ENCODE results near the gene IP6K1.
A peak's percentile ranks its signal among the peaks of the same experiment; 100 is the strongest.

The IP6K1 gene

GRCh38 chr3:49729966-49730609 is 56.3 kb downstream of the IP6K1 start:
- no peak for DNase-seq (ENCODE audit: low read depth)
- H3K4me3 ChIP-seq (ENCODE audit: low read depth, low read length), result no peak overlapping the region

GRCh38 chr3:49727924-49728361 is 58.4 kb downstream of the IP6K1 start:
- DNase-seq (ENCODE audit: low read depth), result no peak
- no peak overlapping the region for H3K4me3 ChIP-seq (ENCODE audit: low read depth, low read length)

GRCh38 chr3:49727154-49727923 is 59.0 kb downstream of the IP6K1 start:
- DNase-seq (ENCODE audit: low read depth), result no peak
- H3K4me3 ChIP-seq (ENCODE audit: low read depth, low read length), result no peak overlapping the region

GRCh38 chr3:49725906-49726681 is 60.2 kb downstream of the IP6K1 start:
- no peak overlapping the region for H3K4me3 ChIP-seq (ENCODE audit: low read depth, low read length)
- no peak for DNase-seq (ENCODE audit: low read depth)

GRCh38 chr3:49724586-49724985 is 61.8 kb downstream of the IP6K1 start:
- H3K4me3 ChIP-seq (ENCODE audit: low read depth, low read length), result peak overlapping the region; percentile 99
- no peak for DNase-seq (ENCODE audit: low read depth)

GRCh38 chr3:49723628-49724551 is 62.5 kb downstream of the IP6K1 start, which contains the start of gene GMPPB:
Gene GMPPB (minus strand): TSS chr3:49723951. CDS start chr3:49723726, 225 bp downstream.
- peak within 1 kb of the TSS; percentile 99 for H3K4me3 ChIP-seq (ENCODE audit: low read depth, low read length)
- peak; percentile 87 for DNase-seq (ENCODE audit: low read depth)

GRCh38 chr3:49723296-49723627 is 63.1 kb downstream of the IP6K1 start:
- DNase-seq (ENCODE audit: low read depth), result no peak

GRCh38 chr3:49722896-49723295 is 63.4 kb downstream of the IP6K1 start:
- peak overlapping the region; percentile 99 for H3K4me3 ChIP-seq (ENCODE audit: low read depth, low read length)
- no peak for DNase-seq (ENCODE audit: low read depth)

More at GRCh38 chr3:49723296-49723627, 63.1 kb downstream of the IP6K1 start:
- peak overlapping the region; percentile 99 for H3K4me3 ChIP-seq (ENCODE audit: low read depth, low read length)

- no peak for DNase-seq (ENCODE audit: low read depth)
- H3K4me3 ChIP-seq (ENCODE audit: low read depth, low read length), result peak overlapping the region; percentile 99
Measured at GRCh38 chr3:49721896-49722781, 64.2 kb downstream of the IP6K1 start.

- no peak for DNase-seq (ENCODE audit: low read depth)
- no peak overlapping the region for H3K4me3 ChIP-seq (ENCODE audit: low read depth, low read length)
Measured at GRCh38 chr3:49721596-49721895, 64.8 kb downstream of the IP6K1 start.

- no peak overlapping the region for H3K4me3 ChIP-seq (ENCODE audit: low read depth, low read length)
- no peak for DNase-seq (ENCODE audit: low read depth)
Measured at GRCh38 chr3:49720855-49721595, 65.3 kb downstream of the IP6K1 start.

- H3K4me3 ChIP-seq (ENCODE audit: low read depth, low read length), result peak within 1 kb of the TSS; percentile 47
- DNase-seq (ENCODE audit: low read depth), result peak; percentile 65
Measured at GRCh38 chr3:49719214-49719884, 67.0 kb downstream of the IP6K1 start, which contains the start of gene AMIGO3. Gene AMIGO3 (minus strand): TSS chr3:49719684. CDS start chr3:49719465, 219 bp downstream.

- no peak for DNase-seq (ENCODE audit: low read depth)
- peak overlapping the region; percentile 47 for H3K4me3 ChIP-seq (ENCODE audit: low read depth, low read length)
Measured at GRCh38 chr3:49718858-49719213, 67.5 kb downstream of the IP6K1 start.

- DNase-seq (ENCODE audit: low read depth), result no peak
- H3K4me3 ChIP-seq (ENCODE audit: low read depth, low read length), result no peak overlapping the region
Measured at GRCh38 chr3:49717959-49718857, 68.1 kb downstream of the IP6K1 start.

- no peak overlapping the region for H3K4me3 ChIP-seq (ENCODE audit: low read depth, low read length)
- no peak for DNase-seq (ENCODE audit: low read depth)
Measured at GRCh38 chr3:49717211-49717958, 69.0 kb downstream of the IP6K1 start.
